ENCODE results near the gene MCC. TPM values are rescaled to one million over a fixed set of nuclear protein-coding genes. Genes with fewer than 3 reads are reported as not detected.

The MCC gene
- total and polyA plus RNA-seq, 4 donors: 9.0 to 47.3 (median 14.7) TPM

GRCh38 chr5:113027431-113027830 lies 460.8 kb downstream of the MCC start:
- H3K27me3 ChIP-seq (ENCODE audit: control insufficient read depth in 4 of 4, insufficient read depth in 4 of 4, low read length in 3 of 4): no peaks in the 10 kb centered on the region
- no peak overlapping the region for H3K9ac ChIP-seq (ENCODE audit: low read depth in 1 of 2, low read length in 2 of 2)
- H3K4me3 ChIP-seq (ENCODE audit: low read depth in 1 of 3, low read length in 3 of 3): no peak overlapping the region
- 91% methylated on average over 5 of the region's 5 CpGs for WGBS
- peaks cover 17 to 47% (median 43%) of the 10 kb centered on the region in 4 donors for H3K36me3 ChIP-seq (ENCODE audit: control insufficient read depth in 4 of 4, insufficient read depth in 3 of 4, low read depth in 1 of 4, low read length in 3 of 4)
- no peak for DNase-seq (ENCODE audit: low spot score)
- H3K27ac ChIP-seq (ENCODE audit: low read depth in 1 of 2, low read length in 2 of 2): no peak overlapping the region
- no peak for TF ChIP-seq REST (IDR thresholded peaks at IDR 0.05)
- TF ChIP-seq HNF4A (conservative IDR thresholded peaks at IDR 0.05): no peak
- TF ChIP-seq FOXA1 (IDR thresholded peaks at IDR 0.05): no peak
- no peak for TF ChIP-seq ZBTB33 (IDR thresholded peaks at IDR 0.05)
- no peak for TF ChIP-seq JUND (IDR thresholded peaks at IDR 0.05)
- TF ChIP-seq SP1 (IDR thresholded peaks at IDR 0.05): no peak
- no peak for TF ChIP-seq NR2F2 (IDR thresholded peaks at IDR 0.05)
- TF ChIP-seq FOXA2 (IDR thresholded peaks at IDR 0.05): no peak
- TF ChIP-seq ATF3 (IDR thresholded peaks at IDR 0.05): no peak
- H3K9me3 ChIP-seq (ENCODE audit: control insufficient read depth in 4 of 4, low read length in 3 of 4): no peaks in the 10 kb centered on the region
- peaks cover 0 to 1% (median 0%) of the 10 kb centered on the region in 4 donors for H3K4me1 ChIP-seq (ENCODE audit: control insufficient read depth in 4 of 4, insufficient read depth in 4 of 4, low read length in 3 of 4)

- Histone ChIP-seq H3K27me3 (ENCODE audit: control insufficient read depth in 4 of 4, insufficient read depth in 4 of 4, low read length in 3 of 4) (no peaks in the 10 kb centered on the region), H3K9me3 (ENCODE audit: control insufficient read depth in 4 of 4, low read length in 3 of 4) (no peaks in the 10 kb centered on the region), H3K4me3 (ENCODE audit: low read depth in 1 of 3, low read length in 3 of 3) (no peak overlapping the region), H3K36me3 (ENCODE audit: control insufficient read depth in 4 of 4, insufficient read depth in 3 of 4, low read depth in 1 of 4, low read length in 3 of 4) (peaks cover 17 to 52% (median 43%) of the 10 kb centered on the region in 4 donors), H3K4me1 (ENCODE audit: control insufficient read depth in 4 of 4, insufficient read depth in 4 of 4, low read length in 3 of 4) (peaks cover 0 to 1% (median 0%) of the 10 kb centered on the region in 4 donors), H3K27ac (ENCODE audit: low read depth in 1 of 2, low read length in 2 of 2) (no peak overlapping the region), H3K9ac (ENCODE audit: low read depth in 1 of 2, low read length in 2 of 2) (no peak overlapping the region)
- 86% methylated on average over 8 of the region's 8 CpGs for WGBS
- no peak for DNase-seq (ENCODE audit: low spot score)
- TF ChIP-seq FOXA2 (IDR thresholded peaks at IDR 0.05): no peak
- no peak for TF ChIP-seq ZBTB33 (IDR thresholded peaks at IDR 0.05)
- TF ChIP-seq MAX (IDR thresholded peaks at IDR 0.05): no peak
- TF ChIP-seq RAD21 (IDR thresholded peaks at IDR 0.05): no peak
- TF ChIP-seq CTCF (IDR thresholded peaks at IDR 0.05; ENCODE audit: low read depth, low read length, missing input control): no peak
- TF ChIP-seq YY1 (IDR thresholded peaks at IDR 0.05): no peak
- TF ChIP-seq NR2F2 (IDR thresholded peaks at IDR 0.05): no peak
- TF ChIP-seq TAF1 (conservative IDR thresholded peaks at IDR 0.05): no peak
- TF ChIP-seq RXRA (IDR thresholded peaks at IDR 0.05): no peak
- TF ChIP-seq SP1 (IDR thresholded peaks at IDR 0.05): no peak
- no peak for TF ChIP-seq GABPA (IDR thresholded peaks at IDR 0.05 in 1 of 2, conservative IDR thresholded peaks at IDR 0.05 in 1 of 2)
- TF ChIP-seq ATF3 (IDR thresholded peaks at IDR 0.05): no peak
- no peak for TF ChIP-seq HNF4A (conservative IDR thresholded peaks at IDR 0.05)
- TF ChIP-seq FOXA1 (IDR thresholded peaks at IDR 0.05): no peak
These were observed 461.2 kb downstream of the MCC start for GRCh38 chr5:113027015-113027414.

Data from liver (tissue), 9 donors.